GM13976 (cell line): Measurements from ENCODE around the gene MELTF.

Experiments used
- DNase-seq: peaks from one replicate; pipeline ENCODE4 v3.0.0; 2012; ENCODE audit warnings: low spot score
- CTCF ChIP-seq: IDR thresholded peaks from 2 replicates; pipeline ENCODE4 v1.5.1; 2012; ENCODE audit warnings: borderline replicate concordance, mild to moderate bottlenecking; ENCODE audit not compliant: insufficient read depth; ENCODE audit errors: extremely low read depth, missing control alignments, control extremely low read depth
- in situ Hi-C: fragments of 300-500 bp; cut with MboI; formaldehyde crosslinking; loops from one replicate; pipeline ENCODE4 v1.12.0; 2022; ENCODE audit warnings: low sequenced_read_pairs, mixed read lengths, inconsistent platforms; ENCODE audit not compliant: unreplicated experiment

The MELTF gene

GRCh38 chr3:196965804-196966173 lies 63.8 kb downstream of the MELTF start:
- DNase-seq = no peak
- in situ Hi-C loops = no loop called here
- TF ChIP-seq CTCF = no peak

- in situ Hi-C loops = no loop called here
- TF ChIP-seq CTCF = no peak
- DNase-seq = no peak
These were observed 64.4 kb downstream of the MELTF start for GRCh38 chr3:196965112-196965803.

GRCh38 chr3:196963631-196963953 lies 66.0 kb downstream of the MELTF start:
- in situ Hi-C loops = no loop called here
- no peak for TF ChIP-seq CTCF
- no peak for DNase-seq

GRCh38 chr3:196962930-196963630 lies 66.5 kb downstream of the MELTF start:
- in situ Hi-C loops = no loop called here
- TF ChIP-seq CTCF = no peak

GRCh38 chr3:196962108-196962929 lies 67.3 kb downstream of the MELTF start:
- in situ Hi-C loops = no loop called here
- DNase-seq = no peak
- TF ChIP-seq CTCF = no peak

More at GRCh38 chr3:196962930-196963630, 66.5 kb downstream of the MELTF start:
- no peak for DNase-seq

- TF ChIP-seq CTCF = no peak
- in situ Hi-C loops = no loop called here
- no peak for DNase-seq
These were observed 74.8 kb downstream of the MELTF start for GRCh38 chr3:196954832-196955231.
